HCT116 (cell line): Measurements from ENCODE around the gene GPC5. TPM values are rescaled to one million over a fixed set of nuclear protein-coding genes. Genes with fewer than 3 reads are reported as not detected.

Source experiments
- ATAC-seq: fragments of 200-7000 bp; cut with Tn5 transposase; 2 replicates; pipeline ENCODE4 v1.9.1; 2020; ENCODE audit warnings: mild to moderate bottlenecking, moderate library complexity
- BruUV-seq: library from RNA; stranded (reverse); fragments of 400-500 nt; replicated peaks from 2 replicates; lab custom pipeline; 2021; lab: Mats Ljungman, UMichigan
- CTCF ChIA-PET: fragments of 300-600 bp; sonication (Branson Sonifier 250); formaldehyde crosslinking; loops from one replicate; lab custom pipeline; 2021; ENCODE audit warnings: antibody characterized with exemption; lab: Charles Lee
- POLR2A ChIA-PET: fragments of 300-600, 350-600 bp; sonication (Branson Sonifier 250); formaldehyde crosslinking; loops from one replicate; lab custom pipeline; 2021; ENCODE audit warnings: antibody characterized with exemption; lab: Charles Lee
- RAD21 ChIA-PET, 2 experiments: fragments of 300-600 bp; sonication (Branson Sonifier 250); formaldehyde crosslinking; loops; one replicate each; lab custom pipeline; 2023; ENCODE audit warnings: low total read pairs in 2 of 2; ENCODE audit not compliant: uncharacterized antibody in 2 of 2, unreplicated experiment in 2 of 2, low non-redundant PET in 1 of 2; lab: Charles Lee
- DNase-seq: peaks from one replicate; pipeline ENCODE4 v3.0.0-alpha.2; 2010; ENCODE audit warnings: low read depth, low spot score
- H2AFZ ChIP-seq: fragments of 200-600 bp; shearing (Covaris generic), sonication (generic); 2 replicates; pipeline ENCODE4 v1.6.1; 2017; ENCODE audit warnings: low read depth, mixed run types, mixed read lengths, antibody characterized with exemption, low read length; ENCODE audit not compliant: poor library complexity, severe bottlenecking
- H3K27ac ChIP-seq: 2 replicates; pipeline ENCODE4 v1.5.1; 2012; ENCODE audit warnings: low read depth, low read length
- H3K27me3 ChIP-seq: fragments of 200-600 bp; sonication (generic); 2 replicates; pipeline ENCODE4 v1.6.1; 2016; ENCODE audit warnings: mixed run types, low read length, mixed read lengths; ENCODE audit not compliant: insufficient read depth
- H3K36me3 ChIP-seq, 2 experiments: fragments of 200-500 bp in 1 of 2; fragments of 200-600 bp in 1 of 2; sonication (Bioruptor generic) in 1 of 2; sonication (generic) in 1 of 2; 2 replicates each; pipeline versions ENCODE4 v1.5.1 to v1.6.1; 2014 to 2016; ENCODE audit warnings: low read length in 2 of 2, inconsistent platforms in 1 of 2, mixed read lengths in 1 of 2, mixed run types in 1 of 2; ENCODE audit not compliant: insufficient read depth in 2 of 2, control insufficient read depth in 1 of 2
- H3K4me1 ChIP-seq, 2 experiments: fragments of 200-600 bp in 1 of 2; sonication (generic) in 1 of 2; 2 replicates each; pipeline versions ENCODE4 v1.5.1 to v1.6.1; 2012 to 2017; ENCODE audit warnings: low read length in 2 of 2, inconsistent platforms in 1 of 2, mild to moderate bottlenecking in 1 of 2, mixed read lengths in 1 of 2, mixed run types in 1 of 2, moderate library complexity in 1 of 2; ENCODE audit not compliant: insufficient read depth in 2 of 2, control insufficient read depth in 1 of 2
- H3K4me2 ChIP-seq: fragments of 200-600 bp; sonication (generic); 2 replicates; pipeline ENCODE4 v1.6.1; 2017; ENCODE audit warnings: mixed run types, low read length, mixed read lengths
- H3K4me3 ChIP-seq, 2 experiments: fragments of 200-600 bp in 1 of 2; sonication (generic) in 1 of 2; replicated peaks in 1 of 2; 2 replicates each; pipeline ENCODE4 v1.5.1; 2011 to 2016; ENCODE audit warnings: low read length in 2 of 2, control low read depth in 1 of 2, low read depth in 1 of 2, mild to moderate bottlenecking in 1 of 2, mixed read lengths in 1 of 2, mixed run types in 1 of 2
- H3K79me2 ChIP-seq: fragments of 200-600 bp; sonication (generic); 2 replicates; pipeline ENCODE4 v1.6.1; 2017; ENCODE audit warnings: mild to moderate bottlenecking, mixed run types, low read length, moderate library complexity, mixed read lengths; ENCODE audit not compliant: insufficient read depth
- H3K9ac ChIP-seq: fragments of 200-600 bp; sonication (generic); 2 replicates; pipeline ENCODE4 v1.6.1; 2016; ENCODE audit warnings: low read length, mixed read lengths
- H3K9me2 ChIP-seq: fragments of 200-600 bp; sonication (generic), shearing (Covaris generic); 2 replicates; pipeline ENCODE4 v1.6.1; 2017; ENCODE audit warnings: mixed run types, mild to moderate bottlenecking, moderate library complexity; ENCODE audit not compliant: insufficient read depth
- H3K9me3 ChIP-seq, 2 experiments: fragments of 200-500 bp in 1 of 2; fragments of 200-600 bp in 1 of 2; sonication (Bioruptor generic) in 1 of 2; sonication (generic) in 1 of 2; 2 replicates each; pipeline ENCODE4 v1.6.1; 2014 to 2017; ENCODE audit warnings: low read length in 2 of 2, mixed read lengths in 2 of 2, inconsistent platforms in 1 of 2, low read depth in 1 of 2, mild to moderate bottlenecking in 1 of 2, mixed run types in 1 of 2, moderate library complexity in 1 of 2; ENCODE audit not compliant: control insufficient read depth in 1 of 2, insufficient read depth in 1 of 2
- H4K20me1 ChIP-seq: fragments of 200-600 bp; sonication (generic), shearing (Covaris generic); 2 replicates; pipeline ENCODE4 v1.6.1; 2017; ENCODE audit warnings: mixed run types, mild to moderate bottlenecking, moderate library complexity; ENCODE audit not compliant: insufficient read depth
- ATF3 ChIP-seq: IDR thresholded peaks from 2 replicates; pipeline ENCODE4 v1.6.1; 2012
- CBX3 ChIP-seq: IDR thresholded peaks from 2 replicates; pipeline ENCODE4 v1.6.1; 2012; ENCODE audit warnings: low read depth
- CEBPB ChIP-seq: IDR thresholded peaks from 2 replicates; pipeline ENCODE4 v1.6.1; 2012; ENCODE audit warnings: low read depth
- EGR1 ChIP-seq: IDR thresholded peaks from 2 replicates; pipeline ENCODE4 v1.6.1; 2012; ENCODE audit warnings: low read depth
- ELF1 ChIP-seq: IDR thresholded peaks from 2 replicates; pipeline ENCODE4 v1.6.1; 2012; ENCODE audit warnings: low read depth, borderline replicate concordance
- EZH2 ChIP-seq: fragments of 200-600 bp; sonication (generic); IDR thresholded peaks from 2 replicates; pipeline ENCODE4 v1.6.1; 2017; ENCODE audit warnings: antibody characterized with exemption, mixed run types
- FOSL1 ChIP-seq: IDR thresholded peaks from 2 replicates; pipeline ENCODE4 v1.6.1; 2012; ENCODE audit warnings: low read depth
- MAX ChIP-seq: IDR thresholded peaks from 2 replicates; pipeline ENCODE4 v1.6.1; 2012
- POLR2A ChIP-seq: IDR thresholded peaks from 2 replicates; pipeline ENCODE4 v1.7.0; 2011; ENCODE audit warnings: borderline replicate concordance; ENCODE audit not compliant: insufficient read depth, insufficient read length; ENCODE audit errors: extremely low read depth
- REST ChIP-seq: IDR thresholded peaks from 2 replicates; pipeline ENCODE4 v1.6.1; 2012; ENCODE audit warnings: low read depth
- SP1 ChIP-seq: IDR thresholded peaks from 2 replicates; pipeline ENCODE4 v1.6.1; 2012; ENCODE audit warnings: low read depth
- SRF ChIP-seq: IDR thresholded peaks from 2 replicates; pipeline ENCODE4 v1.6.1; 2012; ENCODE audit warnings: low read depth
- TCF7L2 ChIP-seq: IDR thresholded peaks from 2 replicates; pipeline ENCODE4 v1.7.0; 2011; ENCODE audit warnings: borderline replicate concordance, inconsistent platforms; ENCODE audit not compliant: insufficient read depth, insufficient read length; ENCODE audit errors: extremely low read depth
- YY1 ChIP-seq: IDR thresholded peaks from 2 replicates; pipeline ENCODE4 v1.6.1; 2011; ENCODE audit warnings: low read length, low read depth, moderate library complexity, mild to moderate bottlenecking; ENCODE audit not compliant: insufficient replicate concordance; ENCODE audit errors: extremely low read depth
- ZFX ChIP-seq: fragments of 450-650 bp; IDR thresholded peaks from 2 replicates; pipeline ENCODE4 v1.6.1; 2017
- intact Hi-C: fragments of 100-400 bp; cut with micrococcal nuclease; formaldehyde crosslinking; loops from 2 replicates; pipeline ENCODE4 v1.10.0; 2022
- total RNA-seq: library from RNA; stranded (reverse); gene quantifications from one replicate; pipeline ENCODE4 v1.2.1, GENCODE V29; 2021; ENCODE audit not compliant: unreplicated experiment

Gene GPC5
- total RNA-seq, 1 experiment from 2014 or later: not detected

GRCh38 chr13:91537376-91537775, 139.0 kb downstream of the GPC5 start:
- no peak for TF ChIP-seq EGR1
- TF ChIP-seq SRF: no peak
- TF ChIP-seq FOSL1: no peak
- no peak for TF ChIP-seq ZFX
- TF ChIP-seq POLR2A: no peak
- no peak for TF ChIP-seq TCF7L2
- TF ChIP-seq REST: no peak
- TF ChIP-seq YY1: no peak
- no peak for TF ChIP-seq MAX
- no peak for TF ChIP-seq ELF1
- TF ChIP-seq CEBPB: no peak
- no peak for TF ChIP-seq ATF3
- TF ChIP-seq CBX3: no peak
- TF ChIP-seq EZH2: no peak
- no peak for TF ChIP-seq SP1
- Histone ChIP-seq H3K79me2 (no peaks in the 10 kb centered on the region), H3K4me1 (no peaks in the 10 kb centered on the region), H3K4me3 (no peak overlapping the region), H2AFZ (no peak overlapping the region), H3K9ac (no peak overlapping the region), H4K20me1 (no peaks in the 10 kb centered on the region), H3K9me2 (no peaks in the 10 kb centered on the region), H3K36me3 (no peaks in the 10 kb centered on the region), H3K4me2 (no peak overlapping the region), H3K27me3 (no peaks in the 10 kb centered on the region), H3K9me3 (no peaks in the 10 kb centered on the region; a peak in 2 of 4 replicates), H3K27ac (no peak overlapping the region)
- intact Hi-C loops: no loop called here
- ChIA-PET POLR2A (no interaction called here), CTCF (no interaction called here), RAD21 (no interaction called here)
- DNase-seq: no peak
- ATAC-seq: no peak
- BruUV-seq: no TSS peak
